GM18907 (cell line): ENCODE measurements around the gene ALX3.
A peak's percentile ranks its signal among the peaks of the same experiment; 100 is the strongest.

ENCODE experiments used
- ATAC-seq: cut with Tn5 transposase; IDR thresholded peaks from one replicate; pipeline ENCODE4 v1.9.1; 2021; ENCODE audit warnings: mild to moderate bottlenecking, moderate library complexity; ENCODE audit not compliant: unreplicated experiment

ALX3 gene

GRCh38 chr1:110070671-110071242 is at the start of gene ALX3:
TSS of gene ALX3 (minus strand) at chr1:110070672. CDS start at chr1:110070612, 60 bp downstream.
- ATAC-seq, result no peak

GRCh38 chr1:110119843-110120242 is 49.4 kb upstream of the ALX3 start:
- no peak for ATAC-seq

GRCh38 chr1:110118636-110119396 is 48.3 kb upstream of the ALX3 start:
- no peak for ATAC-seq

- ATAC-seq, result no peak
These were observed 44.3 kb upstream of the ALX3 start for GRCh38 chr1:110114784-110115183.

- no peak for ATAC-seq
These were observed 43.7 kb upstream of the ALX3 start for GRCh38 chr1:110114173-110114572.

GRCh38 chr1:110113551-110113950 is 43.1 kb upstream of the ALX3 start:
- ATAC-seq, result no peak

- no peak for ATAC-seq
These were observed 42.2 kb upstream of the ALX3 start for GRCh38 chr1:110112656-110113055.

- ATAC-seq, result no peak
These were observed 41.7 kb upstream of the ALX3 start, which contains the start of gene UBL4B for GRCh38 chr1:110112143-110112542. TSS of gene UBL4B (plus strand) at chr1:110112443. CDS start at chr1:110112535, 92 bp downstream.

- no peak for ATAC-seq
These were observed 40.6 kb upstream of the ALX3 start for GRCh38 chr1:110111081-110111480.

GRCh38 chr1:110107867-110108469 is 37.5 kb upstream of the ALX3 start:
- no peak for ATAC-seq

GRCh38 chr1:110106013-110106941 is 35.8 kb upstream of the ALX3 start:
- ATAC-seq, result peak; percentile 70

GRCh38 chr1:110102081-110102480 is 31.6 kb upstream of the ALX3 start:
- no peak for ATAC-seq

- no peak for ATAC-seq
These were observed 29.9 kb upstream of the ALX3 start for GRCh38 chr1:110100335-110100734.

GRCh38 chr1:110098222-110099026 is 28.0 kb upstream of the ALX3 start:
- no peak for ATAC-seq

GRCh38 chr1:110097507-110098221 is 27.2 kb upstream of the ALX3 start:
- ATAC-seq, result no peak

GRCh38 chr1:110094931-110095654 is 24.6 kb upstream of the ALX3 start:
- no peak for ATAC-seq

GRCh38 chr1:110092991-110093390 is 22.5 kb upstream of the ALX3 start:
- no peak for ATAC-seq

- ATAC-seq, result no peak
These were observed 21.3 kb upstream of the ALX3 start for GRCh38 chr1:110091791-110092190.

GRCh38 chr1:110091381-110091780 is 20.9 kb upstream of the ALX3 start:
- no peak for ATAC-seq
